Measurements from ENCODE around the gene FOXRED1.

Gene FOXRED1

DNA sequence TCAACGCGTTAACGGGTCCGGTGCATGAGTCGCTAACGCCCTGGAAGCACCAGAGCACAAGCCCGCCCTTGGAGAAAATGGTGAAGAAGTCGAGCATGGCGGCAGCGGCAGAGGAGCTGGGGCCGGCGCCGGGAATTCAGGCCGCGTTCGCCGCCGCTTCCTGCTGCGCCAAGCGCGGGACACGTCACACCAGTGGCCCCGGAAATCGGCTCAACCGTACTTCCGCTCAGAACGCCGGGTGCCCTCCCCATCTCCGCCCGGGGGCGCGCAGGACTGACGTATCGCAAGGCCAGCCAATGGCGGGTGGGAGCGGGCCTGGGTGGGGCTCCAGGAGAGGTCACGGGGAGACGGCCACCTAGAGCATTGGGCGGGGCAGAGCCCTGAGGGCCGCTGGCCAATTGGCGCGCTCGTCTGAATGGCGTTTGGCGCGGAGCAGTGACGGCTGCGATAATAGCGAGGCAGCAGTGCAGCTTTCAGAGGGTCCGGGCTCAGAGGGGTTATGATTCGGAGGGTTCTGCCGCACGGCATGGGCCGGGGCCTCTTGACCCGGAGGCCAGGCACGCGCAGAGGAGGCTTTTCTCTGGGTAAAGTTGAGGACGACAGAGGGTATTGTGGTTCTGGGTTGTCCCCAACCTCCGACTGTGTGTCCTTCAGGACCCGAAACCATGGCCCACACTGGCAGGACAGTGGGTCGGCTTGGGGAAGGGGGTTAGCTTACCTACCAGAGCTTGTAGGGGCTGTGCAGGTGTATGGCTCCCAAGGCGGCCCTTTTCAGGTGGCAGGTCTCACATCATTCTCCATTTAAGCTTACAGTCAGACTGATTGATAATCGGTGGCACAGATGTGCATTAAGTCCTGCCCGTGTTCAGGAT lies at the start of gene FOXRED1, which contains the start of gene SRPRA:
TSS of gene FOXRED1 (plus strand) at position 447 of the 872 bp plus-strand sequence. CDS start at position 500, 53 bp downstream.
TSS of gene SRPRA (minus strand) at position 188 of the 872 bp plus-strand sequence. CDS start at position 97, 91 bp downstream.
- peak; percentile 99 for ATAC-seq (replicated peaks; ENCODE audit: extremely low read depth, poor library complexity, severe bottlenecking)
- peak within 1 kb of the TSS; percentile 99 for H3K27ac Mint-ChIP-seq (ENCODE audit: low read depth)

DNA sequence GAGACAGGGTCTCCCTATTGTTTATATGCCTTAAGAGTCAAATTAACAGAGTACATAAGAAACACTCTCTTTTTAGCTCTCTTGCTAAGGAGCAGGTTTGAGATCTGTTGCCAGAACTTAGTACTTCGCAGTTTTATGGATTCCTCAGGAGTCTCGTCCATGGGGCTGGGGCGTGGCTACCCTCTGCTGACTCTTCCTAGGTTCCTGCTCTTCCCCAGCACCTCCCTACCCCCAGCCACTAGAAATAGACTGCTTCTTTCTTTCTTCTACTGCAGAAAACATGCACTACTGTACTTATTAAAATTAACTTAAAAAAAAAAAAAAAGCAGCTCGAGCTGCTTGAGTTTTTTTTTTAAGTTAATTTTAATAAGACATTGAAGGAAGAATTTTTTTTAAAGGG lies 49.4 kb upstream of the FOXRED1 start:
- H3K4me1 Mint-ChIP-seq: peaks cover 27% of the 10 kb centered on the region
- no peaks in the 10 kb centered on the region for H3K9me3 Mint-ChIP-seq
- DNase-seq (ENCODE audit: low spot score in 2 of 2): no peak
- H3K4me3 Mint-ChIP-seq: no peak overlapping the region
- peak overlapping the region; percentile 41 for H3K27ac Mint-ChIP-seq (ENCODE audit: low read depth)
- no peaks in the 10 kb centered on the region for H3K27me3 Mint-ChIP-seq
- peaks cover 4% of the 10 kb centered on the region for H3K36me3 Mint-ChIP-seq (ENCODE audit: insufficient read depth)
- ATAC-seq (replicated peaks; ENCODE audit: extremely low read depth, poor library complexity, severe bottlenecking): no peak

More for the DNA sequence above, at the start of gene FOXRED1, which contains the start of gene SRPRA:
- DNase-seq (ENCODE audit: low spot score in 2 of 2): peak; percentile 98 to 100
- peak within 1 kb of the TSS; percentile 98 for H3K4me3 Mint-ChIP-seq
- peaks cover 32% of the 10 kb centered on the region for H3K4me1 Mint-ChIP-seq
- H3K27me3 Mint-ChIP-seq: no peaks in the 10 kb centered on the region
- no peaks in the 10 kb centered on the region for H3K9me3 Mint-ChIP-seq
- H3K36me3 Mint-ChIP-seq (ENCODE audit: insufficient read depth): peaks cover 40% of the 10 kb centered on the region

- DNase-seq (ENCODE audit: low spot score in 2 of 2): no peak
- no peak for ATAC-seq (replicated peaks; ENCODE audit: extremely low read depth, poor library complexity, severe bottlenecking)
- H3K4me1 Mint-ChIP-seq: peaks cover 11% of the 10 kb centered on the region
- H3K4me3 Mint-ChIP-seq: no peak overlapping the region
- H3K27ac Mint-ChIP-seq (ENCODE audit: low read depth): no peak overlapping the region
- no peaks in the 10 kb centered on the region for H3K9me3 Mint-ChIP-seq
- H3K27me3 Mint-ChIP-seq: no peaks in the 10 kb centered on the region
- peaks cover 4% of the 10 kb centered on the region for H3K36me3 Mint-ChIP-seq (ENCODE audit: insufficient read depth)
Observed at GRCh38 chr11:126224647-126225294, 44.2 kb upstream of the FOXRED1 start.

- Mint-ChIP-seq H3K4me3 (no peak overlapping the region), H3K9me3 (no peaks in the 10 kb centered on the region), H3K27me3 (no peaks in the 10 kb centered on the region), H3K27ac (ENCODE audit: low read depth) (no peak overlapping the region), H3K4me1 (peaks cover 8% of the 10 kb centered on the region), H3K36me3 (ENCODE audit: insufficient read depth) (peaks cover 3% of the 10 kb centered on the region)
- DNase-seq (ENCODE audit: low spot score in 2 of 2): no peak
- no peak for ATAC-seq (replicated peaks; ENCODE audit: extremely low read depth, poor library complexity, severe bottlenecking)
Observed at GRCh38 chr11:126225295-126225665, 43.7 kb upstream of the FOXRED1 start.

DNA sequence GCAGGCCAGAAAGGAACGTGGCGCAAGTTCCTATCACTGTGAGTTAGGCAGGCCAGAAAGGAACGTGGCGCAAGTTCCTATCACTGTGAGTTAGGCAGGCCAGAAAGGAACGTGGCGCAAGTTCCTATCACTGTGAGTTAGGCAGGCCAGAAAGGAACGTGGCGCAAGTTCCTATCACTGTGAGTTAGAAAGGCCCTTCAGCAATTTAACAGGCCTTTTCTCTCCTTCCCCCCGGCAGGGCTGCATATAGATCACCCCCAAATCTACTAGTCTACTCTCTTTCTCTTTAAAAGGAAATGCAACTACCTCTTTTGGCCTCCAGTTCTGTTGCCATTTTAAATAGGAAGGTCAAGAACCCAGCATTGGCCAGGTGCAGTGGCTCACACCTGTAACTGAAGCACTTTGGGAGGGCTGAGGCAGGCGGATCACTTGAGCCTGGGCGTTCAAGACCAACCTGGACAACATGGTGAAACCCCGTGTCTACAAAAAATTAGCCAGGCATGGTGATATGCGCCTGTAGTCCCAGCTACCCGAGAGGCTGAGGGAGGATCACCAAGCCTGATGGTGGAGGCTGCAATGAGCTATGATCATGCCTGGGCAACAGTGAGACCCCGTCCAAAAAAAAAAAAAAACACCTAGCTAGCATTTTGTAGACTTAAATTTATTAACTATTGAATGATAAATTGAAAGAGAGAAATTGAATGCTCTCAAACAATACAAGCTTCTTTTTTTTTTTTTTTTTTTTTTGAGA lies 42.4 kb upstream of the FOXRED1 start:
- DNase-seq (ENCODE audit: low spot score in 2 of 2) (no peak), ATAC-seq (replicated peaks; ENCODE audit: extremely low read depth, poor library complexity, severe bottlenecking) (no peak)
- peaks cover 6% of the 10 kb centered on the region for H3K4me1 Mint-ChIP-seq
- H3K9me3 Mint-ChIP-seq: no peaks in the 10 kb centered on the region
- H3K27me3 Mint-ChIP-seq: no peaks in the 10 kb centered on the region
- H3K4me3 Mint-ChIP-seq: no peak overlapping the region
- peaks cover 4% of the 10 kb centered on the region for H3K36me3 Mint-ChIP-seq (ENCODE audit: insufficient read depth)
- H3K27ac Mint-ChIP-seq (ENCODE audit: low read depth): no peak overlapping the region

GRCh38 chr11:126229858-126230540 lies 39.0 kb upstream of the FOXRED1 start:
- no peak overlapping the region for H3K4me3 Mint-ChIP-seq
- no peaks in the 10 kb centered on the region for H3K27me3 Mint-ChIP-seq
- H3K9me3 Mint-ChIP-seq: no peaks in the 10 kb centered on the region
- H3K27ac Mint-ChIP-seq (ENCODE audit: low read depth): no peak overlapping the region
- H3K4me1 Mint-ChIP-seq: no peaks in the 10 kb centered on the region
- peaks cover 4% of the 10 kb centered on the region for H3K36me3 Mint-ChIP-seq (ENCODE audit: insufficient read depth)
- DNase-seq (ENCODE audit: low spot score in 2 of 2): no peak
- no peak for ATAC-seq (replicated peaks; ENCODE audit: extremely low read depth, poor library complexity, severe bottlenecking)

- Mint-ChIP-seq H3K9me3 (no peaks in the 10 kb centered on the region), H3K4me3 (no peak overlapping the region), H3K36me3 (ENCODE audit: insufficient read depth) (peaks cover 11% of the 10 kb centered on the region), H3K27me3 (no peaks in the 10 kb centered on the region), H3K27ac (ENCODE audit: low read depth) (no peak overlapping the region), H3K4me1 (no peaks in the 10 kb centered on the region)
- no peak for DNase-seq (ENCODE audit: low spot score in 2 of 2)
- ATAC-seq (replicated peaks; ENCODE audit: extremely low read depth, poor library complexity, severe bottlenecking): no peak
Observed at GRCh38 chr11:126231725-126232459, 37.1 kb upstream of the FOXRED1 start.

DNA sequence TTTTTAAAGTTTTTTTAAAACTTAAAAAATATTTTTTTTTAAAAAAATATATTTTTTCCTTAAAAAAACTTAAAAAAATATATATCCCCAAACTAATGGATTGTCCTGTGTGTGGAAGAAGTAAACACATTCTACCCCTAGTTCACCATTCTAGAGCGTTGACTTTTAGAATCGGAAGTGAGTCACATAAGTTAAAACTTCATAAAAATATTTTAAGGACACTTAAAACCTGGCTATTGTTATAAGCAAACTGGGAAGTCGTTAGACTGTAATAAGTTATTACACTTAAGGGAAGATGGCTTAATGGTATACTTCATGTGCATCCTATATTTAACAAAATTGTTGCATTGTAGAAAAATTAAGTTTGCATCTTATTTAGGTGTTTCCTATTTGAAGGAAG lies 36.3 kb upstream of the FOXRED1 start:
- peaks cover 11% of the 10 kb centered on the region for H3K36me3 Mint-ChIP-seq (ENCODE audit: insufficient read depth)
- ATAC-seq (replicated peaks; ENCODE audit: extremely low read depth, poor library complexity, severe bottlenecking): no peak

GRCh38 chr11:126233391-126233790 lies 35.6 kb upstream of the FOXRED1 start:
- H3K27ac Mint-ChIP-seq (ENCODE audit: low read depth): no peak overlapping the region
- no peak overlapping the region for H3K4me3 Mint-ChIP-seq
- no peaks in the 10 kb centered on the region for H3K27me3 Mint-ChIP-seq
- H3K4me1 Mint-ChIP-seq: no peaks in the 10 kb centered on the region
- H3K9me3 Mint-ChIP-seq: no peaks in the 10 kb centered on the region
- H3K36me3 Mint-ChIP-seq (ENCODE audit: insufficient read depth): peaks cover 14% of the 10 kb centered on the region
- DNase-seq (ENCODE audit: low spot score in 2 of 2) (no peak), ATAC-seq (replicated peaks; ENCODE audit: extremely low read depth, poor library complexity, severe bottlenecking) (no peak)

More for the DNA sequence above, 36.3 kb upstream of the FOXRED1 start:
- H3K4me3 Mint-ChIP-seq: no peak overlapping the region
- H3K27ac Mint-ChIP-seq (ENCODE audit: low read depth): no peak overlapping the region
- DNase-seq (ENCODE audit: low spot score in 2 of 2): no peak
- H3K27me3 Mint-ChIP-seq: no peaks in the 10 kb centered on the region
- no peaks in the 10 kb centered on the region for H3K4me1 Mint-ChIP-seq
- H3K9me3 Mint-ChIP-seq: no peaks in the 10 kb centered on the region

- no peaks in the 10 kb centered on the region for H3K27me3 Mint-ChIP-seq
- H3K9me3 Mint-ChIP-seq: no peaks in the 10 kb centered on the region
- no peaks in the 10 kb centered on the region for H3K4me1 Mint-ChIP-seq
- no peak for ATAC-seq (replicated peaks; ENCODE audit: extremely low read depth, poor library complexity, severe bottlenecking)
- H3K36me3 Mint-ChIP-seq (ENCODE audit: insufficient read depth): peaks cover 18% of the 10 kb centered on the region
- H3K4me3 Mint-ChIP-seq: no peak overlapping the region
- no peak overlapping the region for H3K27ac Mint-ChIP-seq (ENCODE audit: low read depth)
- DNase-seq (ENCODE audit: low spot score in 2 of 2): no peak
Observed at GRCh38 chr11:126246636-126247035, 22.3 kb upstream of the FOXRED1 start.

DNA sequence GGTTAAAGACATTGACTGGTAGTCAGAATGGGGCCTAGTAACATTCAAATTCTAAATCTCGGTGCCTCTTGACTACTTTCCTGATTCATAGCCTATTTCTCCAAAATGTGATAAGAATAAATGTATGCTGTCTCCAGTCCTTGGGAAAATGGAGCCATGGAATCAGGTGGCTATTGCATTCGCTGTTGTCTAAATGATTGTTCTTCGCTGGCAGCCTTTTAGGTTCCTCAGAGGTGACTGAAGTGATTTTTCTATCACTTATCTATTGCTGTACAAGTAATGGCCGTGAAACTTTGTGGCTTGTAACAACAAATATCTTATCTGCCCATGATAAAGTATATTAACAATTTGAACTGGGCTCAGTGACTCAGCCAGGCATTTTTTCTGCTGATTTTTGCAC lies 15.7 kb upstream of the FOXRED1 start:
- H3K4me3 Mint-ChIP-seq: no peak overlapping the region
- no peaks in the 10 kb centered on the region for H3K9me3 Mint-ChIP-seq
- H3K27me3 Mint-ChIP-seq: no peaks in the 10 kb centered on the region
- peaks cover 15% of the 10 kb centered on the region for H3K36me3 Mint-ChIP-seq (ENCODE audit: insufficient read depth)
- no peak for DNase-seq (ENCODE audit: low spot score in 2 of 2)
- no peak overlapping the region for H3K27ac Mint-ChIP-seq (ENCODE audit: low read depth)
- H3K4me1 Mint-ChIP-seq: no peaks in the 10 kb centered on the region
- no peak for ATAC-seq (replicated peaks; ENCODE audit: extremely low read depth, poor library complexity, severe bottlenecking)
